HepG2 (cell line): ENCODE results near the gene PRSS21. TPM values are rescaled to one million over a fixed set of nuclear protein-coding genes. Genes with fewer than 3 reads are reported as not detected.
A peak's percentile ranks its signal among the peaks of the same experiment; 100 is the strongest.

Experiments used
- ATAC-seq: fragments of 200-7000 bp; cut with Tn5 transposase; 3 replicates; pipeline ENCODE4 v1.9.1; 2020; ENCODE audit warnings: mild to moderate bottlenecking, moderate library complexity
- BruUV-seq: library from RNA; stranded (reverse); fragments of 400-500 nt; replicated peaks from 2 replicates; lab custom pipeline; 2021; lab: Mats Ljungman, UMichigan
- CTCF ChIA-PET: fragments of 300-600 bp; formaldehyde crosslinking; extraction: SDS; loops from one replicate; lab custom pipeline; 2021; ENCODE audit warnings: low total read pairs, inconsistent platforms, low intra/inter-chr PET ratio; lab: Yijun Ruan, JAX
- POLR2A ChIA-PET: fragments of 350-600 bp; sonication (Branson Sonifier 250); formaldehyde crosslinking; loops from one replicate; lab custom pipeline; 2020; ENCODE audit warnings: antibody characterized with exemption, inconsistent platforms; lab: Yijun Ruan, JAX
- DNase-seq: peaks from one replicate; pipeline ENCODE4 v3.0.0-alpha.2; 2015; ENCODE audit warnings: low spot score
- FAIRE-seq: peaks from 3 replicates; lab custom pipeline; 2011; peaks lifted over from hg19 to GRCh38; lab: Jason Lieb, UNC
- H2AFZ ChIP-seq: one replicate; pipeline ENCODE4 v1.6.1; 2011; ENCODE audit warnings: low read length, inconsistent platforms
- H3K27ac ChIP-seq: fragments of 300-600 bp; 3 replicates; pipeline ENCODE4 v1.8.0; 2011; ENCODE audit warnings: mixed run types, mild to moderate bottlenecking, mixed read lengths, low read length, inconsistent platforms; ENCODE audit not compliant: insufficient read depth; ENCODE audit errors: extremely low read length
- H3K27me3 ChIP-seq, 2 experiments: fragments of 200-600 bp in 1 of 2; 2 replicates in 1 of 2; 3 replicates in 1 of 2; pipeline versions ENCODE4 v1.6.0 to v1.8.0; 2011; ENCODE audit warnings: low read length in 2 of 2, mild to moderate bottlenecking in 2 of 2, moderate library complexity in 2 of 2, inconsistent platforms in 1 of 2; ENCODE audit not compliant: insufficient read depth in 2 of 2, control insufficient read depth in 1 of 2
- H3K36me3 ChIP-seq, 2 experiments: fragments of 200-600 bp in 1 of 2; replicated peaks in 1 of 2; 2 replicates in 1 of 2; 3 replicates in 1 of 2; pipeline versions ENCODE4 v1.5.1 to v1.8.0; 2011; ENCODE audit warnings: low read length in 2 of 2, inconsistent platforms in 1 of 2; ENCODE audit not compliant: insufficient read depth in 2 of 2, control insufficient read depth in 1 of 2
- H3K4me1 ChIP-seq: 2 replicates; pipeline ENCODE4 v1.5.1; 2012; ENCODE audit warnings: low read length, inconsistent platforms; ENCODE audit not compliant: insufficient read depth
- H3K4me2 ChIP-seq: 2 replicates; pipeline ENCODE4 v1.6.0; 2011; ENCODE audit warnings: low read depth, low read length, inconsistent platforms
- H3K4me3 ChIP-seq, 3 experiments: fragments of 200-600 bp in 1 of 3; sonication (generic), shearing (Covaris generic) in 1 of 3; replicated peaks in 1 of 3; 2 replicates each; pipeline ENCODE4 v1.5.1; 2011 to 2016; ENCODE audit warnings: low read length in 3 of 3, inconsistent platforms in 2 of 3, low read depth in 2 of 3, mild to moderate bottlenecking in 2 of 3, control low read depth in 1 of 3, mixed read lengths in 1 of 3; ENCODE audit not compliant: insufficient read depth in 1 of 3
- H3K79me2 ChIP-seq: one replicate; pipeline ENCODE4 v1.6.1; 2011; ENCODE audit warnings: low read length, inconsistent platforms; ENCODE audit not compliant: insufficient read depth
- H3K9ac ChIP-seq: 2 replicates; pipeline ENCODE4 v1.6.0; 2011; ENCODE audit warnings: mild to moderate bottlenecking, low read depth, low read length, inconsistent platforms; ENCODE audit not compliant: insufficient read depth
- H3K9me3 ChIP-seq: 2 replicates; pipeline ENCODE4 v1.5.1; 2012; ENCODE audit warnings: mild to moderate bottlenecking, low read length
- H4K20me1 ChIP-seq: 2 replicates; pipeline ENCODE4 v1.6.0; 2011; ENCODE audit warnings: inconsistent platforms, mild to moderate bottlenecking, low read length, moderate library complexity; ENCODE audit not compliant: insufficient read depth
- MIER2 ChIP-seq: IDR thresholded peaks from 2 replicates; pipeline ENCODE4 v1.6.1; 2016; ENCODE audit warnings: missing biosample characterization, missing genetic modification reagents
- RARG ChIP-seq: sonication (generic); formaldehyde crosslinking; IDR thresholded peaks from 2 replicates; pipeline ENCODE4 v1.4.0; 2020; ENCODE audit warnings: low read depth, mild to moderate bottlenecking, missing genetic modification reagents
- SIX1 ChIP-seq: sonication (generic); formaldehyde crosslinking; IDR thresholded peaks from 2 replicates; pipeline ENCODE4 v1.4.0; 2020; ENCODE audit warnings: missing genetic modification reagents, borderline replicate concordance
- SP5 ChIP-seq: IDR thresholded peaks from 2 replicates; pipeline ENCODE4 v1.6.1; 2016; ENCODE audit warnings: low read depth, borderline replicate concordance
- ZBTB38 ChIP-seq: sonication (generic); formaldehyde crosslinking; IDR thresholded peaks from 2 replicates; pipeline ENCODE4 v1.5.1; 2020; ENCODE audit warnings: mild to moderate bottlenecking, missing genetic modification reagents
- ZNF367 ChIP-seq: sonication (generic); formaldehyde crosslinking; IDR thresholded peaks from 2 replicates; pipeline ENCODE4 v1.4.0; 2020; ENCODE audit warnings: missing genetic modification reagents, borderline replicate concordance
- ZNF790 ChIP-seq: sonication (generic); formaldehyde crosslinking; IDR thresholded peaks from 2 replicates; pipeline ENCODE4 v1.8.0; 2022; ENCODE audit warnings: missing genetic modification reagents, mild to moderate bottlenecking, borderline replicate concordance
- WGBS: methylation state at CpG from one replicate; pipeline ENCODE4 v1.1.6; 2017; ENCODE audit warnings: low lambda C conversion rate; 5-methylcytosine and 5-hydroxymethylcytosine counted together
- in situ Hi-C: cut with HindIII; loops from 2 replicates; pipeline ENCODE4 v1.10.0; 2017; ENCODE audit warnings: low pct_unique_long_range_greater_than_20kb; ENCODE audit not compliant: extremely low pct_ligation_motif_present
- intact Hi-C: fragments of 100-400 bp; cut with micrococcal nuclease; formaldehyde crosslinking; loops from one replicate; pipeline ENCODE4 v1.10.0; 2022; ENCODE audit not compliant: unreplicated experiment
- polyA plus RNA-seq, 8 experiments: library from polyadenylated mRNA; depleted of rRNA in 3 of 8; stranded (reverse) in 7 of 8; unstranded in 1 of 8; fragments of >200 nt; fragmentation: Illumina TruSeq in 4 of 8; extraction: Trizol in 4 of 8; gene quantifications; 2 replicates each; pipeline versions ENCODE4 v1.2.1 to v1.2.3, GENCODE V29; 2011 to 2016; ENCODE audit warnings: low read depth in 4 of 8, missing spikeins in 1 of 8, mixed read lengths in 1 of 8; ENCODE audit not compliant: insufficient read depth in 1 of 8
- total RNA-seq, 5 experiments: library from RNA; depleted of rRNA; stranded (reverse); fragments of >200 nt; fragmentation: Illumina TruSeq; extraction: Trizol; gene quantifications; 2 replicates each; pipeline ENCODE4 v1.2.3, GENCODE V29; 2016; ENCODE audit warnings: low read depth in 1 of 5
- TF ChIP-seq, protein P1 (sequence below): sonication (generic); formaldehyde crosslinking; IDR thresholded peaks from 2 replicates; pipeline ENCODE4 v1.4.0; 2020; ENCODE audit warnings: missing genetic modification reagents
- TF ChIP-seq, protein P2 (sequence below), 2 experiments: IDR thresholded peaks; 2 replicates each; pipeline ENCODE4 v1.6.1; 2011 to 2012; ENCODE audit warnings: low read length in 2 of 2, borderline replicate concordance in 1 of 2, low read depth in 1 of 2, mild to moderate bottlenecking in 1 of 2, moderate library complexity in 1 of 2

PRSS21 gene
- total and polyA plus RNA-seq, 2 of the 13 experiments (the other 11 are each of a cell fraction or from before 2014, with no cell fraction given) = not detected

DNA sequence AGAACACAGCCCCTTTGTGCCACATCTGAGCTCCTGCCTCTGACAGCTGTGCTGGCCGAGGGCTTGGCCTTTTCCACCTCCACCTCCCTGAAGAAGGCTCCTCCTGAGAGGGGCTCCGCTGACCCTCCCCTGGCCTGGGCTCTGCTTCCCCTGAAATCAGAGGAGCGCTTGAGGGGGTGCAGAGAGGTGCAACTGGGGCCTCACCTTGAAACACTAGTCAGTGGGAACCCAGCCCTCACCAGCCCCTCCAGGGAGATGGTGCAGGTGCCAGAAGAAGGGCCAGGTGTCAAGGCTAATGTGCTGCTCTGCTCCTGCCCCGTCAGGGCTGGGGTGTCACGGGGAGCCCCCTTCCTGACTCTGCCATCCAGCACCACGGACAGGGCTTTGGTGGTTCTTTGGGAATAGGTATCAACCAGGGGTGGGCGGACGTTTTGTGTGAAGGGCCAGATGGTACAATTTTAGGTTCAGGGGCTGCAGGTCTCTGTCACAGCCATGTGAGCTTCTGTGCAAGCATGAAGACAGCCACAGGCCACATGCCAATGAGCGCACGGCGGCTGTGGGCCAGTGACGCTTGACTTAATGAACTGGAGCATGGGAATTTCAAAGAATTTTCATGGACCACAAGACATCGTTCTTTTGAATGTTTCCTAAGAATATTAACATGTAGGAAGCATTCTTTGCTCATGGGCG, 10.9 kb downstream of the PRSS21 start:
- Histone ChIP-seq H3K4me1 (peaks cover 45% of the 10 kb centered on the region), H2AFZ (no peak overlapping the region), H3K27me3 (peaks cover 1 to 80% of the 10 kb centered on the region in 2 experiments), H3K36me3 (no peaks in the 10 kb centered on the region), H4K20me1 (no peaks in the 10 kb centered on the region), H3K4me3 (no peak overlapping the region), H3K79me2 (no peaks in the 10 kb centered on the region), H3K9ac (no peak overlapping the region), H3K27ac (no peak overlapping the region), H3K4me2 (no peak overlapping the region)
- no peak for FAIRE-seq
- no peak for DNase-seq
- no peak for ATAC-seq
- ChIA-PET POLR2A (no interaction called here), CTCF (no interaction called here)
- 65% methylated on average over 6 of the region's 14 CpGs for WGBS
- in situ Hi-C loops = loop anchor here (5.0 kb wide), 1 partner anchor 41 kb away; the partner anchor contains the start of gene PRSS33
- intact Hi-C loops = no loop called here
- BruUV-seq = no TSS peak
- no peak for TF ChIP-seq ZNF790
- TF ChIP-seq ZNF367 (CRISPR knock-in tag) = no peak
- TF ChIP-seq, protein P1, sequence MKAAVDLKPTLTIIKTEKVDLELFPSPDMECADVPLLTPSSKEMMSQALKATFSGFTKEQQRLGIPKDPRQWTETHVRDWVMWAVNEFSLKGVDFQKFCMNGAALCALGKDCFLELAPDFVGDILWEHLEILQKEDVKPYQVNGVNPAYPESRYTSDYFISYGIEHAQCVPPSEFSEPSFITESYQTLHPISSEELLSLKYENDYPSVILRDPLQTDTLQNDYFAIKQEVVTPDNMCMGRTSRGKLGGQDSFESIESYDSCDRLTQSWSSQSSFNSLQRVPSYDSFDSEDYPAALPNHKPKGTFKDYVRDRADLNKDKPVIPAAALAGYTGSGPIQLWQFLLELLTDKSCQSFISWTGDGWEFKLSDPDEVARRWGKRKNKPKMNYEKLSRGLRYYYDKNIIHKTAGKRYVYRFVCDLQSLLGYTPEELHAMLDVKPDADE (CRISPR knock-in tag) = no peak
- TF ChIP-seq SIX1 (CRISPR knock-in tag) = no peak
- TF ChIP-seq SP5 (CRISPR knock-in tag) = no peak
- no peak for TF ChIP-seq RARG
- no peak for TF ChIP-seq ZBTB38 (CRISPR knock-in tag)
- TF ChIP-seq, protein P2, sequence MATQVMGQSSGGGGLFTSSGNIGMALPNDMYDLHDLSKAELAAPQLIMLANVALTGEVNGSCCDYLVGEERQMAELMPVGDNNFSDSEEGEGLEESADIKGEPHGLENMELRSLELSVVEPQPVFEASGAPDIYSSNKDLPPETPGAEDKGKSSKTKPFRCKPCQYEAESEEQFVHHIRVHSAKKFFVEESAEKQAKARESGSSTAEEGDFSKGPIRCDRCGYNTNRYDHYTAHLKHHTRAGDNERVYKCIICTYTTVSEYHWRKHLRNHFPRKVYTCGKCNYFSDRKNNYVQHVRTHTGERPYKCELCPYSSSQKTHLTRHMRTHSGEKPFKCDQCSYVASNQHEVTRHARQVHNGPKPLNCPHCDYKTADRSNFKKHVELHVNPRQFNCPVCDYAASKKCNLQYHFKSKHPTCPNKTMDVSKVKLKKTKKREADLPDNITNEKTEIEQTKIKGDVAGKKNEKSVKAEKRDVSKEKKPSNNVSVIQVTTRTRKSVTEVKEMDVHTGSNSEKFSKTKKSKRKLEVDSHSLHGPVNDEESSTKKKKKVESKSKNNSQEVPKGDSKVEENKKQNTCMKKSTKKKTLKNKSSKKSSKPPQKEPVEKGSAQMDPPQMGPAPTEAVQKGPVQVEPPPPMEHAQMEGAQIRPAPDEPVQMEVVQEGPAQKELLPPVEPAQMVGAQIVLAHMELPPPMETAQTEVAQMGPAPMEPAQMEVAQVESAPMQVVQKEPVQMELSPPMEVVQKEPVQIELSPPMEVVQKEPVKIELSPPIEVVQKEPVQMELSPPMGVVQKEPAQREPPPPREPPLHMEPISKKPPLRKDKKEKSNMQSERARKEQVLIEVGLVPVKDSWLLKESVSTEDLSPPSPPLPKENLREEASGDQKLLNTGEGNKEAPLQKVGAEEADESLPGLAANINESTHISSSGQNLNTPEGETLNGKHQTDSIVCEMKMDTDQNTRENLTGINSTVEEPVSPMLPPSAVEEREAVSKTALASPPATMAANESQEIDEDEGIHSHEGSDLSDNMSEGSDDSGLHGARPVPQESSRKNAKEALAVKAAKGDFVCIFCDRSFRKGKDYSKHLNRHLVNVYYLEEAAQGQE (IDR thresholded peaks at IDR 0.05; ENCODE audit: borderline replicate concordance in 1 of 2, low read depth in 1 of 2, low read length in 2 of 2) = peak; percentile 54 to 89
- peak; percentile 80 for TF ChIP-seq MIER2 (CRISPR knock-in tag)
- TF ChIP-seq, all 625 proteins: peak for 2
- H3K9me3 ChIP-seq = no peaks in the 10 kb centered on the region
